Measurements from ENCODE around the gene VWF. TPM values are rescaled to one million over a fixed set of nuclear protein-coding genes. Genes with fewer than 3 reads are reported as not detected.
A peak's percentile ranks its signal among the peaks of the same experiment; 100 is the strongest.

The VWF gene
- total and polyA plus RNA-seq, 9 donors = 37.9 to 278 (median 107) TPM

GRCh38 chr12:6167327-6168280 lies 43.1 kb upstream of the VWF start:
- Histone ChIP-seq H3K27me3 (no peaks in the 10 kb centered on the region), H3K36me3 (no peaks in the 10 kb centered on the region), H3K4me1 (ENCODE audit: insufficient read depth) (no peaks in the 10 kb centered on the region), H3K4me3 (no peak overlapping the region), H3K27ac (no peak overlapping the region), H3K9me3 (no peaks in the 10 kb centered on the region)
- peak in 2 of 5 donors; percentile 32 to 36 for DNase-seq
- TF ChIP-seq EP300 (IDR thresholded peaks at IDR 0.05) = no peak
- no peak for TF ChIP-seq CTCF (IDR thresholded peaks at IDR 0.05)
- TF ChIP-seq POLR2A (IDR thresholded peaks at IDR 0.05) = no peak
- intact Hi-C loops (cut with DNase I) = no loop called here
- 58 to 67% (median 59%) methylated on average over 17 of the region's 17 CpGs for WGBS, 3 donors

- 83 to 88% (median 86%) methylated on average over 6 of the region's 6 CpGs for WGBS, 3 donors
- H3K36me3 ChIP-seq = no peaks in the 10 kb centered on the region
- DNase-seq = no peak
- intact Hi-C loops (cut with DNase I) = no loop called here
- H3K9me3 ChIP-seq = no peaks in the 10 kb centered on the region
- no peaks in the 10 kb centered on the region for H3K27me3 ChIP-seq
- H3K4me3 ChIP-seq = no peak overlapping the region
- no peak overlapping the region for H3K27ac ChIP-seq
- H3K4me1 ChIP-seq (ENCODE audit: insufficient read depth) = no peaks in the 10 kb centered on the region
- TF ChIP-seq POLR2A (IDR thresholded peaks at IDR 0.05) = no peak
- no peak for TF ChIP-seq EP300 (IDR thresholded peaks at IDR 0.05)
- TF ChIP-seq CTCF (IDR thresholded peaks at IDR 0.05) = no peak
These were observed 42.3 kb upstream of the VWF start for GRCh38 chr12:6166808-6167207.

- Histone ChIP-seq H3K4me3 (no peak overlapping the region), H3K9me3 (no peaks in the 10 kb centered on the region), H3K27me3 (no peaks in the 10 kb centered on the region), H3K4me1 (ENCODE audit: insufficient read depth) (peaks cover 2% of the 10 kb centered on the region), H3K27ac (no peak overlapping the region), H3K36me3 (no peaks in the 10 kb centered on the region)
- 40 to 48% (median 41%) methylated on average over 2 of the region's 2 CpGs for WGBS, 3 donors
- DNase-seq = no peak
- intact Hi-C loops (cut with DNase I) = no loop called here
- TF ChIP-seq POLR2A (IDR thresholded peaks at IDR 0.05) (no peak), CTCF (IDR thresholded peaks at IDR 0.05) (no peak), EP300 (IDR thresholded peaks at IDR 0.05) (no peak)
These were observed 40.9 kb upstream of the VWF start for GRCh38 chr12:6165395-6165794.

GRCh38 chr12:6163416-6164060 lies 39.1 kb upstream of the VWF start:
- intact Hi-C loops (cut with DNase I) = no loop called here
- TF ChIP-seq POLR2A (IDR thresholded peaks at IDR 0.05) (no peak), CTCF (IDR thresholded peaks at IDR 0.05) (no peak)
- DNase-seq = no peak
- WGBS, 3 donors = 86 to 88% (median 86%) methylated on average over 8 of the region's 8 CpGs
- Histone ChIP-seq H3K4me3 (no peak overlapping the region), H3K4me1 (ENCODE audit: insufficient read depth) (peaks cover 2% of the 10 kb centered on the region), H3K27me3 (no peaks in the 10 kb centered on the region), H3K27ac (no peak overlapping the region), H3K36me3 (no peaks in the 10 kb centered on the region), H3K9me3 (no peaks in the 10 kb centered on the region)
